AG09309 (cell line): ENCODE results near the gene UBE2QL1.

Experiments
- DNase-seq: peaks from one replicate; pipeline ENCODE4 v3.0.0-alpha.2; 2010; ENCODE audit warnings: low read depth
- H3K4me3 ChIP-seq: 2 replicates; pipeline ENCODE4 v1.5.1; 2011; ENCODE audit warnings: mild to moderate bottlenecking, low read depth, low read length, moderate library complexity; ENCODE audit not compliant: control insufficient read depth
- CTCF ChIP-seq: IDR thresholded peaks from 2 replicates; pipeline ENCODE4 v1.5.1; 2011; ENCODE audit warnings: mild to moderate bottlenecking, low read depth, low read length, inconsistent platforms; ENCODE audit not compliant: insufficient read depth, control insufficient read depth; ENCODE audit errors: missing control alignments

UBE2QL1 gene

DNA sequence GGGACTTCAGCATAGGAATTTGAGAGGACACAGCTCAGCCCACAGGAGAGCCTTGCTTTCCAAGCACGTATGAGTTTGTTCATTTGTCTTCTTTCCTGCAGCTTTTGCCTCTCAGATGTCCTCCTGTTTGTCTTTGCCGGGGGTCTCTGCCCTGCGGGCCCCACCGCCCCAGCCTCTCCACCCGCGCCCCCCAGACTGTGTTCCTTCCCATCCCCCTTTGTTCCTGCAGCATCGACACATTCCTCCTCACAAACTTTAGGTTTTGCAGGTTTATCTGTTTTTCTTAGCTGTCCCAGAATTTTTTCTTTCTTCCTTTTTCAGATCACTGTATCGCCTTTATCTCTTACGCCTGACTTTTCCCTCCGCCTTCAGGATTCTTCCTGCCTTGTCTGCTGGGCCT, 18.9 kb downstream of the UBE2QL1 start:
- no peak for DNase-seq
- no peak for TF ChIP-seq CTCF
- no peak overlapping the region for H3K4me3 ChIP-seq

- no peak for TF ChIP-seq CTCF
- H3K4me3 ChIP-seq = no peak overlapping the region
- DNase-seq = no peak
These were observed 19.4 kb downstream of the UBE2QL1 start for GRCh38 chr5:6468104-6468503.

DNA sequence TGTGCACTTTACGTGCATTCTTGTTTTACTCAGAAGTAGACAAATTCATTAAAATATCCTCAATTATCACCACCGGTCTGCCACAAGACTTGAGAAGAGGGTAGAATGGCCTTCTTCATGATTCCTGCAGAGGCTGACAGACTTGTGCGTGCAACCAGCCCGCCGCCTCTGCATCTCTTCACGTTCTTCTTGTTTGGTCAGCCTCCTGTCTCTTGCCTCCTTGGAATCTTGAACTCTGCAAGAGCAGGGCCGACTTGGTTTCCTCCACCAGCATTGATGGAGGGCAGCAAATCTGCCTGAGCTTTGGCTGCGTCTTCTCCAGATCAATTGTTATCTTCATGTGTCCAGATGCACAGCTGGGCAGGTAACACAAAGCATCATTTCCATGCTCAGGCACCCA, 20.2 kb downstream of the UBE2QL1 start:
- H3K4me3 ChIP-seq = no peak overlapping the region
- DNase-seq = no peak
- TF ChIP-seq CTCF = no peak

- TF ChIP-seq CTCF = no peak
- no peak for DNase-seq
- no peak overlapping the region for H3K4me3 ChIP-seq
These were observed 21.2 kb downstream of the UBE2QL1 start for GRCh38 chr5:6469836-6470235.

- no peak for DNase-seq
- no peak overlapping the region for H3K4me3 ChIP-seq
- no peak for TF ChIP-seq CTCF
These were observed 22.0 kb downstream of the UBE2QL1 start for GRCh38 chr5:6470672-6471071.

DNA sequence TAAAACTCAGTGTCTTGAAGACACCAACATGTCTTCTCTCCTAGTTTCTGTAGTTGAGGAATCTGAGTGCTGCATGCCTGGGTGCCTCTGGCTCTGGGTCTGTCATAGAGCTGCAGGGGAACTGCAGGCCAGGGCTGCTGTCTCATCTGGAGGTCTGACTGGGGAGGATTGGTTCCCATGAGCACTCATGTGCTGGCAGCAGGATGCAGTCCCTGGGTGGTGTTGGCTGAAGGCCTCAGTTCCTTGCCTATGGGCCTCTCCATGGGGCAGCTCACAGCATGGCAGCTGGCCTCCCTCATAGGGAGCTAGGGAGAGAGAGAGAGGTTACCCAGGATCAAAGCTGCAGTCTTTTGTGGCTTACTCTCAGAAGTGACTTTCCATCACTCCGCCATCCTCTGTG, 22.6 kb downstream of the UBE2QL1 start:
- no peak overlapping the region for H3K4me3 ChIP-seq
- DNase-seq = no peak
- TF ChIP-seq CTCF = no peak

- TF ChIP-seq CTCF = no peak
- H3K4me3 ChIP-seq = no peak overlapping the region
- no peak for DNase-seq
These were observed 24.1 kb downstream of the UBE2QL1 start for GRCh38 chr5:6472792-6473191.
